ENCODE data around the gene NF2.
"Not testable (repeated sequence)": the region's sequence is repeated elsewhere in the genome, so short reads cannot be mapped to it uniquely, and the experiment has no call there.

NF2 gene

GRCh38 chr22:29581799-29582198, 21.6 kb upstream of the NF2 start:
- no peak for DNase-seq (ENCODE audit: low read depth)
- H3K4me3 ChIP-seq (ENCODE audit: control insufficient read depth, low read depth, low read length) = no peak overlapping the region
- no peak for TF ChIP-seq CTCF (conservative IDR thresholded peaks at IDR 0.05; ENCODE audit: control insufficient read depth, insufficient read depth, low read depth, low read length)

- no peak overlapping the region for H3K4me3 ChIP-seq (ENCODE audit: control insufficient read depth, low read depth, low read length)
- no peak for TF ChIP-seq CTCF (conservative IDR thresholded peaks at IDR 0.05; ENCODE audit: control insufficient read depth, insufficient read depth, low read depth, low read length)
- no peak for DNase-seq (ENCODE audit: low read depth)
These were observed 18.5 kb upstream of the NF2 start for GRCh38 chr22:29584975-29585374.

- DNase-seq (ENCODE audit: low read depth); H3K4me3 ChIP-seq (ENCODE audit: control insufficient read depth, low read depth, low read length): not testable (repeated sequence)
These were observed 17.2 kb upstream of the NF2 start for GRCh38 chr22:29586193-29586705.

GRCh38 chr22:29587938-29588699, 15.3 kb upstream of the NF2 start:
- peak; percentile 91 for DNase-seq (ENCODE audit: low read depth)
- no peak overlapping the region for H3K4me3 ChIP-seq (ENCODE audit: control insufficient read depth, low read depth, low read length)
- TF ChIP-seq CTCF (conservative IDR thresholded peaks at IDR 0.05; ENCODE audit: control insufficient read depth, insufficient read depth, low read depth, low read length) = no peak

- no peak for DNase-seq (ENCODE audit: low read depth)
- no peak for TF ChIP-seq CTCF (conservative IDR thresholded peaks at IDR 0.05; ENCODE audit: control insufficient read depth, insufficient read depth, low read depth, low read length)
- H3K4me3 ChIP-seq (ENCODE audit: control insufficient read depth, low read depth, low read length) = no peak overlapping the region
These were observed 9.5 kb upstream of the NF2 start for GRCh38 chr22:29593923-29594322.

- H3K4me3 ChIP-seq (ENCODE audit: control insufficient read depth, low read depth, low read length); DNase-seq (ENCODE audit: low read depth): not testable (repeated sequence)
These were observed 9.0 kb upstream of the NF2 start for GRCh38 chr22:29594447-29594846.

GRCh38 chr22:29596408-29596807, 7.0 kb upstream of the NF2 start:
- DNase-seq (ENCODE audit: low read depth) = no peak
- H3K4me3 ChIP-seq (ENCODE audit: control insufficient read depth, low read depth, low read length) = no peak overlapping the region
- no peak for TF ChIP-seq CTCF (conservative IDR thresholded peaks at IDR 0.05; ENCODE audit: control insufficient read depth, insufficient read depth, low read depth, low read length)

GRCh38 chr22:29597871-29598683, 5.4 kb upstream of the NF2 start:
- not testable (repeated sequence) for H3K4me3 ChIP-seq (ENCODE audit: control insufficient read depth, low read depth, low read length); DNase-seq (ENCODE audit: low read depth)
